ENCODE measurements around the gene FHIT.

FHIT gene

DNA sequence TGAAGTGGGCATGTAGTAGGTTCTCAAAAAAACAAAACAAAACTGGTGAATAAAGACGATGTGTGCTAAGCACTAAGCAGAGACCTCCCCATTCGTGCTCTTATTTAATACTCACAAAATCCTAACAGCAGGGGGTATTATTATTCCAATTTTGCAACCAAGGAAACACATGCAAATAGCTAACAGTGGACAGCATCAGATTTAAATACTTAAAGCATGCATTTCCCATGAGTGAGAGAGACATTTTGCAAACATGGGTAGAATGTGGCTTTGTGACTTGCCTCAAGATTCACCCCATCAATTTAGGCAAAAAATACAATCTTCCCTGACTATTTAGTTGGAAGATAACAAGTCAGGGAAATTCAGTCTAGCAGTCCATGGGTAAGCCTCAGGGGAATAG, 1255.2 kb downstream of the FHIT start:
- DNase-seq (ENCODE audit: low spot score): no peak

GRCh38 chr3:59995563-59995962, 1255.7 kb downstream of the FHIT start:
- no peak for DNase-seq (ENCODE audit: low spot score)

GRCh38 chr3:59994732-59995304, 1256.4 kb downstream of the FHIT start:
- DNase-seq (ENCODE audit: low spot score): no peak

DNA sequence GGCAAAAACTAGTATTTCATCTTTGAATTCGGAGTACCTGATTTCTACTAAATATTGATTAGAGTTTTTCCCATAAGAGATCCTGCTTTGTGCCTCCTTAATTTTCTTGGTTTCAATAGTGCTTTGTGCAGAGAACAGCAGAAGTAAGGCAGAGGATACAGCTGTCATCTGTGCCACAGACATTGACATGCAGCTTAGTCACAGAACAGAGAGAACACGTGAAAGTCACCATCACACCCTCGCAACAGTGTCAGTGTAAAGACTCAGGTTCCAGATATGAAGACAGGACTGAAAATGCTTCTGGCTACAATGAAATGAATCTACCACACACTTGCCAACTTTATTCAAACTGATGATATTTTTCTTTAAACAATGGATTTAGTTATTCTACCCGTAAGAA, 1258.7 kb downstream of the FHIT start:
- no peak for DNase-seq (ENCODE audit: low spot score)

GRCh38 chr3:59990915-59991314, 1260.3 kb downstream of the FHIT start:
- DNase-seq (ENCODE audit: low spot score): no peak

GRCh38 chr3:59982510-59982909, 1268.7 kb downstream of the FHIT start:
- no peak for DNase-seq (ENCODE audit: low spot score)

DNA sequence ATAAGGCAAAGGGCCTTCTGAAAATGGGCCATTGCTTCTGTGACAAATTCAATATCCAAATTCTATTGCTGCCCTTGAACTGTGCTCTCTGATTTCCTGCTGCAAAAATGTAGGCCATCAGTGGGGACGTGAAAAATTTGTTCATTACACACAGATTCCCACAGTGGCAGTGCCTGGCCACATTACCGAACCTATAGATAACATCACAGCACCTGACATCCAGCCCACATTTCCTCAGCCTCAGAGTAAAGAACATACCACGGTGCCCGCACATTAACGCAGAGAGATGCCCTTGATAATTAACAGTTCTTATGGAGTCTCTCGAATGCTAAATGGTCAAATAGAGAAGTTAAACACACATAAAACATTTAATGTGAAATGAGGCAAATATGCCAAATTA, 1269.9 kb downstream of the FHIT start:
- DNase-seq (ENCODE audit: low spot score): no peak

GRCh38 chr3:59980576-59980975, 1270.7 kb downstream of the FHIT start:
- DNase-seq (ENCODE audit: low spot score): no peak

GRCh38 chr3:59979542-59979941, 1271.7 kb downstream of the FHIT start:
- DNase-seq (ENCODE audit: low spot score): no peak

GRCh38 chr3:59978979-59979378, 1272.3 kb downstream of the FHIT start:
- no peak for DNase-seq (ENCODE audit: low spot score)

GRCh38 chr3:59970796-59971195, 1280.5 kb downstream of the FHIT start:
- no peak for DNase-seq (ENCODE audit: low spot score)

GRCh38 chr3:59970376-59970775, 1280.9 kb downstream of the FHIT start:
- DNase-seq (ENCODE audit: low spot score): no peak

- DNase-seq (ENCODE audit: low spot score): no peak
These were observed 1282.7 kb downstream of the FHIT start for GRCh38 chr3:59968513-59969045.

GRCh38 chr3:59963676-59964075, 1287.6 kb downstream of the FHIT start:
- no peak for DNase-seq (ENCODE audit: low spot score)

GRCh38 chr3:59957150-59957549, 1294.1 kb downstream of the FHIT start:
- DNase-seq (ENCODE audit: low spot score): no peak

- DNase-seq (ENCODE audit: low spot score): no peak
These were observed 1298.1 kb downstream of the FHIT start for GRCh38 chr3:59953104-59953503.

DNA sequence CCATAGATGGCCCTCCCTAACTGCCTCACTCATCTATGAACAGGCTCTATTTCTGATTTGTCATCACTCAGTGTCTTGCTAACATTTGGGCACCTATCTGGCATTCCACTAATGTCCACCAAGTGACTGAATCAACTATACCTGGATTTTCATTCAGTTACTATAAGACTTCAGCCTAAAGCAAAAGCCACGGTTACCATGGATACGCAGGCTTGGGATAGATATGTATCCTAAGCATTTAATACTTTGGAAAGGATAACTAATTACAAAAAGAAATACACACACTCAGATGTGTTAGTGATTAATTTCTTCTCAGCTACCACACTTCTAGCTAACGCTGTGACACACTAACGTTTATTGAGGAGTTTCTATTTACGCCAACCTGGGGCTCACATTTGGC, 1301.9 kb downstream of the FHIT start:
- no peak for DNase-seq (ENCODE audit: low spot score)

- DNase-seq (ENCODE audit: low spot score): no peak
These were observed 1304.9 kb downstream of the FHIT start for GRCh38 chr3:59946401-59946800.

DNA sequence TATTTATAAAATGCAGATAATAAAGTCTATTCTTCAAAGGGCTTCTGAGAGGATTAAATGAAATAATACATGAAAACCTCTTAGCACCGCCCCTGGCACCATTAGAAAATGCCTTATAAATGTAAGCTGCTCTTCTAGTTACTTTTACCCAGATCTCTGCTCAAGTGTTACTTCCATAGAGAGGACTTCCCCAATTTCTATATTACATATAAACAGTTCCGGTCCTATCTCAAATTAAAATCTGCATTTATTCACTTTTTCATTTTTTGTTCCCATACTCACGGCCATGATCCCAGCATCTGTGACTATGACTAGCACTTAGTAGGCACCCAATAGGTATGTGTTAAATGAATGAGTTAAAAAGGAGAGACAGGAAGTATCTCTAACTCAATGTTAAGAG, 1310.5 kb downstream of the FHIT start:
- no peak for DNase-seq (ENCODE audit: low spot score)

DNA sequence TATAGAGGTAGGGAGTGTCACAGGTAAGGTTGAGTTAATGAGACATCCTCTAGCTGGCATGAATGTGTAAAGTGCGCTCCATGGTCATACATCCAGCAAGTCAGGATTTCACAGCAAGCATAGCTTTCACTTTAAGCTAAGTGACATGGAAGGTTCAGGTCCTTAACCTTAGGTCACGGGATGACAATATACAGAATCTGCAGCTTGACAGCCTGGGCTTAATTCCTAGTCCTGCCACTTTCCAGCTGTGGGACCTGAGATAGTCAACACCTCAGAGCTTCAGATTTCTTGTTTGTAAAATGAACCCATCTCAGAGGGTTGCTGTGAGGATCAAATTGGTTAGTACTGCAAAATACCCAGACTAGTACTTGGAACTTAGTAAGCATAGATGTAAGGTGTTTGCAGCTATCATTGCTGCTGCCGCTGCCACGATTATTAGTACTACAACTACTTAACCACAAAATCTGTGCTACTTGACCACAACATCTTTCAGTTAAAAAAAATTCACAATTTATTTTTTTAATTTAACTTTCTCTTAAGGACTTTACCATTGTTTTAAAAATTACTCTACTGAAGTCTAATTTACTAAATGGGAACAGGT, 1311.3 kb downstream of the FHIT start:
- DNase-seq (ENCODE audit: low spot score): no peak

DNA sequence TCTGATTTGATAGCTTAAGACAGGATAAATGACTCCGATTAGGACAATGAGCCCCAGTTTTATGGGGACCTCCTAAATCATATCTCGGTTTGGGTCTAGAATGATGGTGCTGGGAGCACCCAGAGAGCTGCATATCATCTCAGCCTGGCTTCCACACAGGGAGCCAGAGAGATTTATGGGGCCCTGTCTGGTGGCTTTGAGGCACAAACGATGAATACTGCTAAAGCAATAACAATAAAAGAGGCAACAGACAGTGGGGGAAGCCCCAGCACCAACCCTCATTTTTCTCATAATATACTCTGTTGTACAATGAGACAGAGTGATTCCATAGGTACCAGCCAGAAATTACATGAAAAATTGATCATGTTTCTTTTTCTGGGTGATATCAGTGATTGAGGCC, 1312.4 kb downstream of the FHIT start:
- no peak for DNase-seq (ENCODE audit: low spot score)

DNA sequence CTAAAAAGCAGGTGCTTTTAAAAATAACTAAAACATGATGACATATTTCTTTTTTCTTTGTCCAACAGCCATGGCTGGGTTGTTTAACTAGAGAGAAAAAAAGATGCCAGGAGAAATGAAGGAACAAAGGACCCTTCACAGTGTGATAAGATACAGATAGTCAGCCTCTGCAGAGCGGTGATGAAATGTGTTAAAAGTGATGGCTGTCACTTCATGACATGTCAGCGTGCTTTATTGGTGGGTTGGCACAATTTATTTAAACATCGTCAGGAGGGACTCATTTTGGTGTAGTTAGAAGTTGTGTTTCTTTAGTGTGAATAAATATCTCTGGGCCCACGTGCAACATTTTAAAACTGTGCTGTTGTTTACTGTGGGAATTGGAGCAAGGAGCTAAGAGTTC, 1314.1 kb downstream of the FHIT start:
- DNase-seq (ENCODE audit: low spot score): no peak

DNA sequence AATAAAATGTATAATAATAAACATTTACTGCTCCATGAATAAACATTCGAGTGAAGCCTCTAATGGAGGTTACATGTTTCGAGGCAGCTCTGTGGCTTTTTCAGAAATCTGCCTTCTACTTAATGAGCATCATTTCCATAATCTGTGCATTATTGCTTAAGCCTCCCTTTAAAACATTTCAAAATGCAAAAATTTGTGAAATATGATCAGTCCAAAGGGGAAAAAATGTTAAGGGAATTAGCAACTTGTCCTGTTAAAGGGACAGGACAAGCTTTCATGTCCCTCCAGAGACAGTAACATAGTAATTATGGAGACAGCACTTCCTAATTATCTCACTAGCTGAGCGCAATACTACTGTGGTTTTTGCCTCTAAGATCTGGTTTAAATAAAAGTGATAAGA, 1314.8 kb downstream of the FHIT start:
- no peak for DNase-seq (ENCODE audit: low spot score)

GRCh38 chr3:59935025-59935424, 1316.2 kb downstream of the FHIT start:
- no peak for DNase-seq (ENCODE audit: low spot score)
